Mesenteric fat pad (tissue), 1 donor: ENCODE data around the gene ZBTB22. TPM values are rescaled to one million over a fixed set of nuclear protein-coding genes. Genes with fewer than 3 reads are reported as not detected.
"Not testable (repeated sequence)": the region's sequence is repeated elsewhere in the genome, so short reads cannot be mapped to it uniquely, and the experiment has no call there.

Source experiments
- DNase-seq: peaks from one replicate; pipeline ENCODE4 v3.0.0-alpha.2; 2020; ENCODE audit warnings: low spot score
- long read RNA-seq: library from polyadenylated mRNA; unstranded; transcript quantifications from one replicate; pipeline ENCODE4 v2.0.0, GENCODE V29; 2020
- total RNA-seq: library from RNA; stranded (reverse); fragmentation: NEBNext Ultra II Directional; extraction: Animal tissue kit (Norgen Biotek cat#: 25700); gene quantifications from one replicate; pipeline ENCODE4 v1.2.1, GENCODE V29; 2021
- donor health status: DM: yes; HTN: yes; CAD: no.

Gene ZBTB22
- total RNA-seq = 12.1 TPM
- long read RNA-seq, partial matches to known transcripts = 0 of 35 reads
- long read RNA-seq, other reads (novel, unspliced or antisense) = 35 of 35 reads

GRCh38 chr6:33317669-33318425 lies at the start of gene ZBTB22:
ZBTB22 (minus strand) TSS chr6:33317744; CDS start chr6:33316916, 828 bp downstream.
- peak; percentile 97 for DNase-seq

GRCh38 chr6:33367009-33367714 lies 49.6 kb upstream of the ZBTB22 start:
- no peak for DNase-seq

GRCh38 chr6:33365206-33365971 lies 47.8 kb upstream of the ZBTB22 start:
- not testable (repeated sequence) for DNase-seq

GRCh38 chr6:33364475-33365205 lies 47.1 kb upstream of the ZBTB22 start:
- not testable (repeated sequence) for DNase-seq

GRCh38 chr6:33363486-33363885 lies 45.9 kb upstream of the ZBTB22 start:
- not testable (repeated sequence) for DNase-seq

- no peak for DNase-seq
Observed at GRCh38 chr6:33359331-33359730, 41.8 kb upstream of the ZBTB22 start.

GRCh38 chr6:33357160-33357871 lies 39.8 kb upstream of the ZBTB22 start:
- DNase-seq = not testable (repeated sequence)

- no peak for DNase-seq
Observed at GRCh38 chr6:33356295-33356694, 38.8 kb upstream of the ZBTB22 start.

- DNase-seq = not testable (repeated sequence)
Observed at GRCh38 chr6:33355860-33356259, 38.3 kb upstream of the ZBTB22 start.

- no peak for DNase-seq
Observed at GRCh38 chr6:33347816-33348215, 30.3 kb upstream of the ZBTB22 start.

- DNase-seq = not testable (repeated sequence)
Observed at GRCh38 chr6:33346972-33347371, 29.4 kb upstream of the ZBTB22 start.

GRCh38 chr6:33344701-33345697 lies 27.5 kb upstream of the ZBTB22 start:
- no peak for DNase-seq

- DNase-seq = no peak
Observed at GRCh38 chr6:33343953-33344611, 26.5 kb upstream of the ZBTB22 start.

- DNase-seq = not testable (repeated sequence)
Observed at GRCh38 chr6:33343606-33343952, 26.0 kb upstream of the ZBTB22 start.

GRCh38 chr6:33339193-33339592 lies 21.6 kb upstream of the ZBTB22 start:
- DNase-seq = no peak

- DNase-seq = no peak
Observed at GRCh38 chr6:33336495-33336894, 19.0 kb upstream of the ZBTB22 start.

- DNase-seq = no peak
Observed at GRCh38 chr6:33335916-33336315, 18.4 kb upstream of the ZBTB22 start.

GRCh38 chr6:33333666-33334065 lies 16.1 kb upstream of the ZBTB22 start:
- DNase-seq = no peak

GRCh38 chr6:33330736-33331135 lies 13.2 kb upstream of the ZBTB22 start:
- no peak for DNase-seq
